ENCODE measurements around the gene ANLN.
"Not testable (repeated sequence)": the region's sequence is repeated elsewhere in the genome, so short reads cannot be mapped to it uniquely, and the experiment has no call there.

The ANLN gene

DNA sequence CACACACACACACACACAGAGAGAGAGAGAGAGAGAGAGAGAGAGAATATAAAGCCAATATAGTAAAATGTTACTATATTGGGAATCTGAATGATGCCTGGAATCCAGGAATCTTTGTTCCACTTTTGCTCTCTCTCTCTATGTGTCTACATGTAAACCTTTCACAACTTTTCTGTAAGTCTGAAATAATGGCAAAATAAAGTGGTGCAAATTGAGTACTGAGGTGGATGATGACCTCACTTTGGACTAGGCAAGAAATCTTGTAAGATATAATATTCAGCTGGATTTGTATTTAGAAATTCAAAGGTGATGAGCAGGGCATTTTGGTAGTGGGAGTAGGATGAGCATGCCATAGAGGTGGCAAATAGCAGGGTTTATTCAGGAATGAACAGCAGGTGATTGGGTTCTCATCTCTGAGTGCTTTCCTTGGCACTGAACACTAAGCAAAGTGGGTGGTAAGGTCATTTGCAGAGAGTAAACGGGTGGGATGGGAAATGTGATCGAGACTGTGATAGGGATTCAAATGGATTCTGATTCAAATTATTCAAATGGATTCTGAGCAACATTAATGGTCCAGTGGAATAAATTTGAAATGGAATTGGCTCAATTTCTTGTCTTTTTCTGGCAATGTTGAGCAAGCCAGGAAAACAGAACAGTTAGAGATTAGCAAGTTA, 9.7 kb upstream of the ANLN start:
- no peak for FAIRE-seq

DNA sequence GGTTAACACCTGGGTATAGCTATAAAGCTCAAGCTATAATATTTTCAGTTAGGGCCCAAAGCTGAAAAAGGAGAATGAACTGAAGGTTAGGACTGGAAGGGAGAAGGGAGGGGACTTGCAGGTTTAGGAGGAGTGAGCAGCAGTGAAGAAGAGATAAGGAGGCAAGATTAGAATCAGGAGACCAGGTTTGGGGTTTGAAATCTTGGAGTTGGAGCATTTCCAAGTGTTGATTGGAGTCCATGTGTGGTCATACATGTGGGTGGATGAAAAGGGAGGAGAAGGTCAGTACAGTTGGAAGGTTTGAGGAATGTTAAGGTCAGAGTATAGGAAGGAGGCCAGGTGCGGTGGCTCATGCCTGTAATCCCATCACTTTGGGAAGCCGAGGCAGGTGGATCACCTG, 8.6 kb upstream of the ANLN start:
- FAIRE-seq: no peak

DNA sequence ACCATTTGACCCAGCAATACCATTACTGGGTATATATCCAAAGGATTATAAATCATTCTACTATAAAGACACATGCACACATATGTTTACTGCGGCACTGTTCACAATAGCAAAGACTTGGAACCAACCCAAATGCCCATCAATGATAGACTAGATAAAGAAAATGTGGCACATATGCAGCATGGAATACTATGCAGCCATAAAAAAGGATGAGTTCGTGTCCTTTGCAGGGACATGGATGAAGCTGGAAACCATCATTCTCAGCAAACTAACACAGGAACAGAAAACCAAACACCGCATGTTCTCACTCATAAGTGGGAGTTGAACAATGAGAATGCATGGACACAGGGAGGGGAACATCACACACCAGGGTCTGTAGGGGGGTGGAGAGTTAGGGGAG, 6.4 kb upstream of the ANLN start:
- not testable (repeated sequence) for FAIRE-seq

GRCh38 chr7:36385646-36386045, 4.0 kb upstream of the ANLN start:
- FAIRE-seq: not testable (repeated sequence)

- FAIRE-seq: no peak
These were observed 2.0 kb upstream of the ANLN start for GRCh38 chr7:36387435-36388231.

DNA sequence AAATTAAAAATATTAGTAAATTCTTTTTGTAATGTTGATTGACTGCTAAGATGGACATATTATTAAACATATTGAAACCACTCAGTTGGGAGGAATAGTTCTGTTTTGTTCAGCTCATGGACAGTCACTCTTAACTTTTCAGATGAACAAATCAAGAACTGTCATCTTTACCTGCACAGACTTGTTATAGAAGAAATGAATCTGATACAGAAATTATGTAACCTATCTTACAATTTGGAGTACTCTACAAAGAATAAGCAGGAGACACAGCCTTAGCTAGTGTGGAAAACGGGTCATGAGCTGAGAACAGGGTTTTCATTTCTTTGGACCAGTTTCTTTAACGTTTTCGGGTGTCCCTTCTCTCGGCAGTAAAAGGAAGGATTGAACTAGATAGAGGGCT, 1.2 kb upstream of the ANLN start:
- FAIRE-seq: no peak

DNA sequence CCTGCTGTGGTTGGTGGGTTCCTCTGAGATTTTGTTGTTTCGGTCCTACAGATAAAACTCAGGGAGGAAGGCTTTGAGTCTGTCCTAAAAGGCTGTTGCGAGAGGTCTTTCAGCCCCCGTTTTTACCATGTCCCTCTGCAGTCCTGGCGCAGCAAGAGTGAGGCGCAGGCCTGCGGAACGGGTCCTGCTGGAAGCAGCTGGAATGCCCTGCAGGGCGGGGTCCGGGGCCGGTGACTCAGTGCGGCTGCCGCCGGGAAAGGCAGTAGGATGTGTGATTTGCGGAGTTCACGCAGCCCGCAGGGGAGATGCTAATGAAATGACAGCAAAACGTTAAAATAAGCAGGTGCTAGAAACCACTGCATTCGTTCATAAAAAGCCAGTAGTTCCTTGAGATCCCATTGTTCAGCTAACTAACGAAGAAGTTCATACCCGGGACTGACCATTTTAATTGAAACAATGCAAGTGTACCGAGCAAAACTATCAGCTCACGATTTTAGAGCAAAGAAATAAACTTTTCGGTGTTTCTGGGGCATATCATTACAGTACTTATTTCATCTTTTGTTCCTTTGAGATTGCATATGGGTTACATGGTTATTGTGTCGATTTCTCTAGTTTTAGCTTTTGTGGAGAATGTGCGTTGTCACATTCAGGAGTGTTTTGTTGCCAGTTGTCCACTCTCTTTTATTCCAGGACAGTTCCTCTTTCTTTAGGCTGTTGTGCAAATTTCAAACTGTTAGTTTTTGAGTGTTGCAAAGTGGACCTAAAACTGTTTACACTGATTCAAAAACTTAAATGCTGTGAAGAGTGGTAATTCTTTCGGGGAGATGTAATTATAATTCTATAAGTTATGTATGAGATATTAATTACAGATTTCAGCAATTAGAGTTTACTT, 783 bp downstream of the ANLN start:
- no peak for FAIRE-seq

DNA sequence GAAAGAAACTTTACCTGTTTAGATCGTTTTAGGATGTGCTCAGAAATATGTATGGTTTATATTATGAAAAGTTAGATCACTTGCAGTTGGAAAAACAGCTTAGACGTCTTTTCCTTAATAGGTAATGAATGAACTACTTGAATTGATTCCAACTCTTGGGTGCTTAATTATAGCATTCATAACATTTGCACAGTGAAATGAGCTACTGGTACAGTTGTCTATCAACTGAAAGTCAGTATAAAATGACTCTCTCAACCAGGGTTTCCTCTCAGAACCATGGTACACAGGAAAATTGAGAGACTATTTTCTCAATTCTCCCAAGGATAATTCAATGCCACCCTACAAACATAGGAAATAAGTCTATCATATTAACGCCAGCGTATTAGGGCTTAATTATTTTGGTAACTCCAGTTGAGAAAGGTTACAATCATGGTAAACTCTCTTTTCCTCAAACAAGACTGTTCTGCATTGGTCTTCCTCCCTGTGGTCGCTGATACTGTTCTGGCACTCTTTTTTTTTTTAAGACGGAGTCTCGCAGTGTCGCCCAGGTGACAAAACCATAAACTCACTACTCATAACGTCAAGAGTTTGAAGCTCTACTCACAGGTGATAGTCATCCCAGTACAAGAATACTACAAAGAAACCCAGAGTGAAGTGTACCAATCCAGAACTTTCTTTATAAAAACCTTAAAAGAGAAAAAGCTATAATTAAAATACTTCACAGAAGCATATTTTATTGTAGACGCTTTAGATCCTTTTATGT, 2.0 kb downstream of the ANLN start:
- no peak for FAIRE-seq

GRCh38 chr7:36393826-36394225, 4.2 kb downstream of the ANLN start:
- no peak for FAIRE-seq

DNA sequence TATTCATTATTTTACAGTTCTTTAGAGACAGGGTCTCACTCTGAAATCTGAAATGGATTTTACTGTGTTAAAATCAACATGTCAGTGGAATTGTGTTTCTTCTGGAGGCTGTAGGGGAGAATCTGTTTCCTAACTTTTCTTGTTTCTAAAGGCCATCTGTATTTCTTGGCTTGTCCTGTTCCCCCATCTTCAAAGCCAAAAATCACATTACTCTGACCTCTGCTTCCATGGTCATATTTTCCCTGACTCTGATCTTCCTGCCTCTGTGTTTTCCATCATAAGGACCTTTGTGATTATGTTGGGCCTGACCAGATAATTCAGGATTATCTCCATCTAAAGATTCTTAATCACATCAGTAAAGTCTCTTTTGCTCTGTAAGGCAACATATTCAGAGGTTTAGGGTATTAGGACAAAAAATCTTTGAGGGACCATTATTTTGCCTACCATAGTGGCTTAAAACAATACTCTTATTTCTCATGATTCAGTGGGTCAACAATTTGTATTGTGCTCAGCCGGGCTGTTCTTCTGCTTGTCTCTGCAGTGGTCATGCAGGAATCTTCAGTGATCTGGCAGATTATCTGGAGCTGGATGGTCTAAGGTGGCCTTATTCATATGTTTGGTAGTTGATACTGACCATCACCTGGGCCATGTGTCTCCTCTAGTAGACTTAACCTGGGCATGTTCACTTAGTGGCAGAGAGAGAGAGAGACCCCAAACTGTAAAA, 5.7 kb downstream of the ANLN start:
- no peak for FAIRE-seq

DNA sequence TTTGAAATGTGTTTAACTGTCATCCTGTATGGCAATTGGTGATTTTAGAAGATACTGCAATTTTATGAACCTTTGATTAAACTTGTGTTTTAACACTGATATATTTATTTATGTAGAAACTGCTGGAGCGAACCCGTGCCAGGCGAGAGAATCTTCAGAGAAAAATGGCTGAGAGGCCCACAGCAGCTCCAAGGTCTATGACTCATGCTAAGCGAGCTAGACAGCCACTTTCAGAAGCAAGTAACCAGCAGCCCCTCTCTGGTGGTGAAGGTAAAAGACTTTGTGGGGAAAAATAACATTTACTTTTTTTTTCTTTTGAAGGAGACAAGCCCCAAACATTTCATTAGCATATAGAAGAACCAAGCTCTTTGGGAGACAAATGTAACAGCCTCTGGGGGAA, 6.5 kb downstream of the ANLN start:
- no peak for FAIRE-seq

GRCh38 chr7:36400036-36400435, 10.4 kb downstream of the ANLN start:
- no peak for FAIRE-seq

DNA sequence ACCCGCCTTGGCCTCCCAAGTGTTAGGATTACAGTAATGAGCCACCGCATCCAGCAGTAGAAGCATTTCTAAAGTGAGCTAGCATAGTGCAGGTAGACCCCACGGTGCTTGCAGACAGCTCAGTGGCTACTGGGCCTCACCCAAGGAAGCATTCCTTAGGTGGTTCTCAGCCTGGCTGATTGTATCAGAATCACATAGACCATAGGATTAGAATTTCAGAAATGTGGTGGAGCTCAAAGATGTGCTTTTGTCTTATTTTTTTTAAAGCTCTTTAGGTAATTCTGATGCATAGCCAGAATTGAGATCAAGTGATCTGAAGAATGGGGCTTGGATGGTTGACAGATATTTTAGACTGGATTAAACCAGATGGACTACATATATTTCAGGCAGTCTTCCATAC, 10.9 kb downstream of the ANLN start:
- FAIRE-seq: no peak

- FAIRE-seq: no peak
These were observed 13.8 kb downstream of the ANLN start for GRCh38 chr7:36403452-36403851.

DNA sequence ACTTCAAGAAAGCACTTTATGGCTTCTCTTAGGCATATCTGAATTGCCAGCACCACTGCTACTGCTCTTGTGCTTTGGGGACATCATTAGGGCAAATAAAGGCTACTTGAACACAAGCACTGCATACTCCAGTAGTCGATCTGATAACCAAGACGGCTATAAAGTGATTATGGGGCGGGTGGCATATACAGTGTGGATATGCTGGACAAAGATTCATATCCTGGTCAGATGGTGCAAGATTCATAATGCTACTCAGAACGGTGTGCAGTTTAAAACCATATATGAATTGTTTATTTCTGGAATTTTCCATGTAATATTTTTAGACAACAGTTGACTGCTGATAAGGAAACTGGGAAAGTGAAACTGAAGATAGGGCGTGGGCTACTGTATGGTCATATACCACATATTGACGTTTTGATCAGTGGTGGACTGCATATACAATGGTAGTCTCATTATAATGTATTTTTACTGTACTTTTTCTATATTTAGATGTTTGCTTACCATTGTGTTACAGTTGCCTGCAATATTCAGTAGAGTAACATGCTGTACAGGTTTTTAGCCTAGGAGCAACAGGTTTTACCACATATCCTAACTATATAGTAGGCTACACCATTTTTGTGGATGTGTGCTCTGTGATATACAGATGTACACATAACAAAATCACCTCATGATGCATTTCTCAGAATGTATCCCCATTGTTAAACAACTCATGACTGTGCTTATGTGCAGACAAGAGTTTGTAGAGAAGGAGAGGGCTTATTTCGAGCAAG, 15.2 kb downstream of the ANLN start:
- FAIRE-seq: no peak

GRCh38 chr7:36405409-36405803, 15.7 kb downstream of the ANLN start:
- FAIRE-seq: no peak

GRCh38 chr7:36406156-36406555, 16.5 kb downstream of the ANLN start:
- FAIRE-seq: no peak

DNA sequence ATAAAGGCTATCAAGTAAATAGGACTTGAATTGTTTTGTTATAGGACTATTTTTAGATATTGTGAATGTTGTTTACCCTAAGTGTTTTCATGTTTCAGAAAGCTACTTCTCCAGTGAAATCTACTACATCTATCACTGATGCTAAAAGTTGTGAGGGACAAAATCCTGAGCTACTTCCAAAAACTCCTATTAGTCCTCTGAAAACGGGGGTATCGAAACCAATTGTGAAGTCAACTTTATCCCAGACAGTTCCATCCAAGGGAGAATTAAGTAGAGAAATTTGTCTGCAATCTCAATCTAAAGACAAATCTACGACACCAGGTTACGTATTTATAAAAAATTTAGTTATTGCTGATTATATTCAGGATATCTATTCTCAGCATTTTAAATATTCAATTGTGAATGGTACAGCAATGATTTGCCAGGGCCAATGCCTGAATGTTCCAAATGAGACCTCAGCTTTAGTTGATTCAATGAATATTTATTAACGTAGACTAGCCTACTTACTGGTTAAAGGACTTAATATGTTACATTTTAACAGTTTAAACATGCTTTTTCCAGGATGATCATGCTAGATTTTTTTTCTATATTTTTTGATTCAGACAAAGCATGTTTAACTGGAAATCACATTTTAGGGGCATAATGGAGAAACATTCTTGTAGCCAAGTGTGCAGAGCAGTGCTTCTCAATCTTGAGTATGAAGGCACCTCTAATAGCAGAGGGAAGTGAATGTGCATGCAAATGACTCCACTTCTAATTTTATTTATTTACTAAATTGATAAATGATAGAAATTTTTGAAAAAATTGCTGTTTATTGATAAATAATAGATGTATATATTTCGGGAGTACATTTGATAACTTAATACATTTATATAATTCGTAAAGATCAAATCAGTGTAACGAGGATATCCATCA, 18.2 kb downstream of the ANLN start:
- FAIRE-seq: no peak

- FAIRE-seq: no peak
These were observed 18.9 kb downstream of the ANLN start for GRCh38 chr7:36408589-36408988.

- no peak for FAIRE-seq
These were observed 19.5 kb downstream of the ANLN start for GRCh38 chr7:36409180-36409579.

All from islet of Langerhans (tissue), 1 donor.